GM20000 (cell line): Measurements from ENCODE around the gene KYAT1.

ENCODE experiments used
- DNase-seq: peaks from one replicate; pipeline ENCODE4 v3.0.0; 2012; ENCODE audit warnings: low spot score
- TF ChIP-seq, protein P1 (sequence below): IDR thresholded peaks from 2 replicates; pipeline ENCODE4 v1.5.1; 2012; ENCODE audit warnings: mild to moderate bottlenecking, control low read depth; ENCODE audit errors: extremely low read depth, missing control alignments

KYAT1 gene

DNA sequence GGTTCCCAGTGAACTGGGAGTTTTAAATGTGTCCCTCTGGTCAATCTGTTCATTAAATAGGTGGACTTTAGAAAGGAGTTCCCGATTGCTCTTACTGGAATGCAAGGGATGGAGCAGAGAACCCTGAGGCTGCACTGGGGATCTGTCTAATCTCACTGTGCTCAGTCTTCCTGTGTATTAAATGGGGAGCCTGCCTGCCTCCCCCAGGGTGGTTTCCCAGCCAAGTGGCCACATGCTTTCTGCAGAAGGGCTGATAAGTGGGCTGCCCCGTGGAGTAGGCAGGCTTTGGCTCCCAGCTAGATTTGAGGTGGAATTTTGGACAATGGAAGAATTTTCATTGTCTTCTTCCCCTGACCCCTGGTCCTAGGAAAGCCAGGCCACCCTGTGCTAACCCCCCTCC is 25.0 kb upstream of the KYAT1 start:
- no peak for DNase-seq
- TF ChIP-seq, protein P1, sequence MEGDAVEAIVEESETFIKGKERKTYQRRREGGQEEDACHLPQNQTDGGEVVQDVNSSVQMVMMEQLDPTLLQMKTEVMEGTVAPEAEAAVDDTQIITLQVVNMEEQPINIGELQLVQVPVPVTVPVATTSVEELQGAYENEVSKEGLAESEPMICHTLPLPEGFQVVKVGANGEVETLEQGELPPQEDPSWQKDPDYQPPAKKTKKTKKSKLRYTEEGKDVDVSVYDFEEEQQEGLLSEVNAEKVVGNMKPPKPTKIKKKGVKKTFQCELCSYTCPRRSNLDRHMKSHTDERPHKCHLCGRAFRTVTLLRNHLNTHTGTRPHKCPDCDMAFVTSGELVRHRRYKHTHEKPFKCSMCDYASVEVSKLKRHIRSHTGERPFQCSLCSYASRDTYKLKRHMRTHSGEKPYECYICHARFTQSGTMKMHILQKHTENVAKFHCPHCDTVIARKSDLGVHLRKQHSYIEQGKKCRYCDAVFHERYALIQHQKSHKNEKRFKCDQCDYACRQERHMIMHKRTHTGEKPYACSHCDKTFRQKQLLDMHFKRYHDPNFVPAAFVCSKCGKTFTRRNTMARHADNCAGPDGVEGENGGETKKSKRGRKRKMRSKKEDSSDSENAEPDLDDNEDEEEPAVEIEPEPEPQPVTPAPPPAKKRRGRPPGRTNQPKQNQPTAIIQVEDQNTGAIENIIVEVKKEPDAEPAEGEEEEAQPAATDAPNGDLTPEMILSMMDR: no peak

DNA sequence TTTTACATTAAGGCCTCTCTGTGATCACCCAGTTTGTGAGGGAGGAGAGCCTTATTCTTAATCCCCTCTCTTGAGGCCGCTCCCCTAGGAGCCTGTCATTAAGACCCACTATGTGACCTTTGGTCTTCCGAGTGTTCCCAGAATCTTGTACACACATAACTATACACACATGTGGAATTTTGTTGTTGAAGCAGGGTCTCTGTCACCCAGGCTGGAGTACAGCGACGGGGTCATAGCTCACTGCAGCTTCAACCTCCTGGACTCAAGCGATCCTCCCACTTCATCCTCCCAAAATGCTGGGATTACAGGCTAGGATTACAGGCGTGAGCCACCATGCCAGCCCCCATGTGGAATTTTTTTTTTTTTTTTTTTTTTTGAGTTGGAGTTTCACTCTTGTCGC is 24.2 kb upstream of the KYAT1 start:
- no peak for DNase-seq
- TF ChIP-seq, protein P1: no peak

DNA sequence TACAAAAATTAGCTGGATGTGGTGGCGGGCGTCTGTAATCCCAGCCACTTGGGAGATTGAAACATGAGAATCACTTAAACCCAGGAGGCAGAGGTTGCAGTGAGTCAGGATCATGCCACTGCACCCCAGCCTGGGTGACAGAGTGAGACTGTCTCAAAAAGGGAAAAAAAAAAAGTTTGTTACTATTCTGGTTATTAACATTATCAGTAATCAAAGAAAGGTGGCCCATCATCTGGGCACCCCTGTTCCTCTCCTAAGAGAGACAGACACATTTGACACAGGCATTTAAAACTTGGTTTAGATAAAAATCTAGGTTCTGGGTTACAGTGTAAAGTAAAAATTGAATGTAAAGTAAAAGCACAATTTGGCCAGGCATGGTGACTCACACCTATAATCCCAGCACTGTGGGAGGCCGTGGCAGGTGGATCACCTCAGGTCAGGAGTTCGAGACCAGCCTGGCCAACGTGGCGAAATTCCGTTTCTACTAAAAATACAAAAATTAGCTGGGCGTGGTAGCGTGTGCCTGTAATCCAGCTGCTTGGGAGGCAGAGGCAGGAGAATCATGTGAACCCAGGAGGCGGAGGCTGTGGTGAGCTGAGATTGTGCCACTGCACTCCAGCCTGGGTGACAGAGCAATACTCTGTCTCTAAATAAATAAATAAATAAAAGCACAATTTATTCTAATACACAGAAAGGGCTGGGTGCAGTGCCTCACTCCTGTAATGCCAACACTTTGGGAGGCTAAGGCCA is 22.3 kb upstream of the KYAT1 start:
- DNase-seq: no peak
- TF ChIP-seq, protein P1: no peak

DNA sequence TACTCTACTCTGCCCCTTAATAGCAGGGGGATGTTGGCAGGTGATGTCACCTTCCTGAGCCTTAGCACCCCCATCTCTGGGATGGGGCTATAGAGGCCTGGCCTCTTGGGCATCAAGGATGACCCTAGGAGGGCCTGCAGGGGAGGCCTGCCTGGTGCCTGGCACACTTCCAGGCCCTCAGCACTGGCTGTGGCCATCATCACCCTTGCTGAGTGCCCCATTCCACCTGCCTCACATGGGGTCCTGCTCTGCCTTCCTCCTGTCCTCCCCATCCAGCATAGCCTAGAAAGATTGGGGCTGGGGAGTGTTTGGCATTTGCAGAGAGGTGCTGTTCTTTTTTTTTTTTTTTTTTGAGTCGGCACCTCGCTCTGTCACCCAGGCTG is 21.3 kb upstream of the KYAT1 start:
- TF ChIP-seq, protein P1: no peak
- no peak for DNase-seq

DNA sequence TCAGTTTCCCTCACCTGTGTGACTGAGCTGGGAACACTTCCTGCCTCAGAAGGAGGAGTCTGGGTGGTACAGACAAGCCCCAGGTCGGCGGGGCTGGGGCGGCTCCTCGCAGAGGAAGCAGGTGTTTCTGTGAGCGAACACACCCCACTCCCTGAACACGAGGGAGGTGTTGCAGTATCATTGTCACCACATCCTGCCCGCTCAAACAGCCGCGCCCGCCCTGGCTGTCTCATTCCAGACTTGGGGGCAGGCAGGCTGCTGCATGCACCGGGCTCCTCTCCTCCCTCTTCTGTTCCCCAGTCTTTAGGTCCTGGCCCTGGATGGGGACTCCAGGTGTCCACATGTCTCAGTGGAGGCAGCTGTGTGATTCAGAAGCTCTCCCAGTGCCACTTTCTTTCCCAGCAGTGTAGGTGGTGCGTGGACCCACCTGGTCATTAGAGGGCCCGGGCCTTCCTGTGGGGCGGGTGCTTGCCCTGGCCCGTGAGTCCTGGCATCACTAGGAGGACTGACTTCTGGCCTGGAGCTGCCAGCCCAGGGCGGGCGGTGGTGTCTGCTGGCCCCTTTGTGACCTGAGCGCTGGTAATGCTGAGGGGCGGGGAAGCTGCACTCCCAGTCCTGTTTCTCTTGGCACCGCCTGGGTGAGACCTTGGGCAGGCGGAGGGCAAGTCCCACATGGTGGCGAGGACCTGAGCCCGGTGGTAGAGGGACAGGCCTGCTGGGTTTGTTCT is 20.8 kb upstream of the KYAT1 start:
- TF ChIP-seq, protein P1: no peak
- DNase-seq: peak; percentile 85

DNA sequence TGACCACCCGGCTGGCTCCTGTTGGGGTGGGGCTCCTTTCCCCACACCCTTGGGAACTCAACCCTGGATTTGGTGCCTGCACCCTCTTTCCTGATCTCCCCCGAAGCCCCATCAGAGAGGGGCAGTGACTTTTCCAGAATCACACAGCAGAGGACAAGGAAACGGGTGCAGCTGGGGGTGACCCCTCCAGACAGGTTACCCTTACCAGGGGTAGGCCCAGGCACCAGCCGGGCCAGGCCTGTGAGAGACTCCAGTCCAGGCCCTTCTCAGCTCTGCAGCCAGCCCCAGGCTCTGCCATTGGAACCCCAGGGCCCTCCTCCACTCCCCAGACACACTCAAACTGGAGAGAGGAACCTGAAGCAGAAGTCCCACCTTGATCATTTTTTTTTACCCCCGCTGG is 20.1 kb upstream of the KYAT1 start:
- DNase-seq: no peak
- TF ChIP-seq, protein P1: no peak

DNA sequence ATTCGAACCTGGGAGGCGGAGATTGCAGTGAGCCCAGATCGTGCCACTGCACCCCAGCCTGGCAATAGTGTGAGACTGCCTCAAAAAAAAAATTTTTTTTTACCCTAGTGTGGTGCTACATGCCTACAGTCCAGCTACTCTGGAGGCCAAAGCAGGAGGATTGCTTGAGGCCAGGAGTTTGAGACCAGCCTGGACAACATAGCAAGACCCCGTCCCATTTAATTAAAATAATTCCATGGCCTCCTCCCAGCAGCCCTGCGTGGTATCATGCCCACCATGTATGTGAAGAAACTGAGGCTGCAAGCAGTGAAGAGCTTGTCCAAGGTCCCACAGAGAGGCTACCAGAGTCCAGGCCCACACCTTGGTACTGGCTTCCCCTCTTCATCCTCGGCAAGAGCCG is 19.6 kb upstream of the KYAT1 start:
- DNase-seq: no peak
- TF ChIP-seq, protein P1: no peak
